ENCODE measurements around the gene THRAP3. TPM values are rescaled to one million over a fixed set of nuclear protein-coding genes. Genes with fewer than 3 reads are reported as not detected.

Gene THRAP3
- total and polyA plus RNA-seq, 9 of the 15 experiments (the other 6 are each of a cell fraction or from before 2014, with no cell fraction given): 66.2 to 135 (median 113) TPM

- TF ChIP-seq MGA (IDR thresholded peaks at IDR 0.05) (no peak), ZFX (CRISPR knock-in tag; IDR thresholded peaks at IDR 0.05) (peak; percentile 65; the same call in 1 of the 2 replicates), CEBPG (CRISPR knock-in tag; IDR thresholded peaks at IDR 0.05) (no peak), CEBPG (tag; conservative IDR thresholded peaks at IDR 0.05 in 1 of 2, IDR thresholded peaks at IDR 0.05 in 1 of 2) (no peak), SMC3 (conservative IDR thresholded peaks at IDR 0.05; ENCODE audit: insufficient read depth, low read depth, low read length) (no peak), NFE2 (IDR thresholded peaks at IDR 0.05; ENCODE audit: low read depth) (no peak), SLC30A9 (CRISPR knock-in tag; IDR thresholded peaks at IDR 0.05) (no peak), GABPB2 (CRISPR knock-in tag; conservative IDR thresholded peaks at IDR 0.05) (no peak), SETDB1 (IDR thresholded peaks at IDR 0.05; ENCODE audit: low read length) (no peak), PREB (CRISPR knock-in tag; IDR thresholded peaks at IDR 0.05) (no peak), BRF1 (IDR thresholded peaks at IDR 0.05; ENCODE audit: borderline replicate concordance, extremely low read depth, insufficient read length) (no peak), ZNF79 (CRISPR knock-in tag; IDR thresholded peaks at IDR 0.05; ENCODE audit: low read depth) (no peak), ZNF23 (CRISPR knock-in tag; IDR thresholded peaks at IDR 0.05) (no peak), RBM25 (IDR thresholded peaks at IDR 0.05; ENCODE audit: low read depth, low read length, severe bottlenecking) (peak; percentile 90), FOXJ3 (CRISPR knock-in tag; IDR thresholded peaks at IDR 0.05) (no peak), JUNB (CRISPR knock-in tag; conservative IDR thresholded peaks at IDR 0.05) (no peak)
These were observed 99.6 kb downstream of the THRAP3 start, which contains the start of gene EVA1B (continued) for GRCh38 chr1:36323636-36324352.

Data from K562 (cell line).